GM04504 (cell line): ENCODE data around the gene PARD3.
A peak's percentile ranks its signal among the peaks of the same experiment; 100 is the strongest.
"Not testable (repeated sequence)": the region's sequence is repeated elsewhere in the genome, so short reads cannot be mapped to it uniquely, and the experiment has no call there.

Experiments used
- DNase-seq: peaks from one replicate; pipeline ENCODE4 v3.0.0-alpha.2; 2012; ENCODE audit warnings: low read depth

The PARD3 gene

DNA sequence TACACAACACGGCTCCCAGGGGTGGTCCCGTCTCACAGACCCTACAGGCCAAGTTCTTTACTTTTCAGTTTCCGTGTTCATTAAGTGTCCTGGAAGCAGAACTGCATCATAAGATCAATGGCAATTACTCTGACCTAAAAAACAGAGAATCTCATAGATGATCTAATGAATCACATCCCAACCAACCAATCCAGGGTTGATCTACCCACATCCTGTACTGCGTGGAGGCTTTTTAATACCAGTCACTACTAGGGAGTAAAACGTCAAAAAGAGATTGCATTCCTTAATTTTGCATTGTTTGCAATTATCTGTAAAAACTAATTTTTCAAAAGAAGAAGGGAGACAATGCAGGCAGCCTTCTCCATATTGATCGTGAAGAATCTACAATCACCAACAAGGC is 72.6 kb downstream of the PARD3 start:
- no peak for DNase-seq

DNA sequence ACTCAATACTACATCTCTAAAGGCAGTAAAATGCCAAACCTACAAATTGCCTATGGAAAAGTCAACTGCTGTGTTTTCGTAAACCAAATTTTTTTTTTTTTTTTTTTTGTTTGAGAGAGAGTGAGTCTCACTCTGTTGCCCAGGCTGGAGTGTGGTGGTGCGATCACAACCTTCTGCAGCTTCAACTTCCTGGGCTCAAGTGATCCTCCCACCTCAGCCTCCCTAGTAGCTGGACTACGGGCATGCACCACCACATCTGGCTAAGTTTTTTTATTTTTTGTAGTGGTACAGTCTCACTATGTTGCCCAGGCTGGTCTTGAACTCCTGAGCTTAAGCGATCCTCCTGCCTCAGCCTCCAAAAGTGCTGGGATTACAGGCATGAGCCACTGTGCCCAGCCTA is 74.0 kb downstream of the PARD3 start:
- DNase-seq: not testable (repeated sequence)

DNA sequence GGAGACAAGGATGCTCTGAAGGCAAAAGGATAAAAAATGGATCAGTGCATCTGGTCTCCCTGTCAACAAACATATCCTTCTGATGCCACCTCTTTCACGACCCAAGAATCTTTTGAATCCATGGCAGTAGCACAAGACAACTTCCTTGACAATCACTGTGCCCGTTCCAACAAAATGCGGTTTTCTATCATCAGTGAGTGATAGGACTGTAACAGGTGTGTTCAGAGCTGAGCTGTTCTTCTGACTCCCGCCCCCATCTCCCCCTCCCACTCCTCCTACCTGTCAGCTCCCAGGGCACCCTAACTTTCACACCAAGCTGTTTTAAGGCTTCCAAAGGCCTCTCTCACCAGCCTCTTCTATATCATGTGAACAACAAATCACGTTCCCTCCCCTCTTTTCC is 74.8 kb downstream of the PARD3 start:
- DNase-seq: no peak

DNA sequence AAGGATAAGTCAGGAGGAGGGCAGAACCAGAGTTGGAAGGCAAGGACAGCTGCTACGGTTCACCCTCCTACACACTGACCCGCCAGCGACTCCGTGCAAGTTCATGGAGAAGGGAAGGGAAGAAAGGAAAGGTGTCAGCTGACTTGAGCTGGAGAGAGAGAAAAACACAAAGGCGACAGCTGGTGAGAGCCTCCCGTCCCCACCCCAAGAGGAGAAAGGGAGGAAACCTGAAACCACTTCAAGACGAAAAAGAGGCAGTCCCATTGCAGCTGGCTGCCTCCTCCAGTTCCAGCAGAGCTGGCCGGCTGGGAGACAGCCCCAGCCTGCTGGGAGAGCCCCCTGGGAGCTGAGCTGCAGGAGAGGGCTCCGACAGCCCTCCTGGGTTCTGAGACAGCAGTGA is 75.2 kb downstream of the PARD3 start:
- DNase-seq: peak; percentile 60

DNA sequence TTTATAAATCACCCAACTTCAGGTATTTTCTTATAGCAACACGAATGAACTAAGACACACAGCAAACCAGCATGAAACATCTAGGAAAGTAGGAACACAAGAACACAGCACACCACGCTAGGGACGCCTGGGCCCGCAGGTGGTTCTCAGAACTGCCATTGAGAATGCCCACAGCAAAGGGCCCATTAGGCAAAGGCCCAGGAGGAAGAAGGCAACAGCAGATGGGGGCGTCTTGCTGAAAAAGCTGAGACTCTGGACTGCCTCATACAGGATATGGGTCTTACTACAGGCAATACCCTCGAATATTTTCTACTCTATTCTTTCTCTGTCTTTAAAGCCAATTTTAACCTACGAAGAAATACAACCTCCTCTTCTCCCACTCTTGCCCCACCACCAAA is 77.3 kb downstream of the PARD3 start:
- no peak for DNase-seq

DNA sequence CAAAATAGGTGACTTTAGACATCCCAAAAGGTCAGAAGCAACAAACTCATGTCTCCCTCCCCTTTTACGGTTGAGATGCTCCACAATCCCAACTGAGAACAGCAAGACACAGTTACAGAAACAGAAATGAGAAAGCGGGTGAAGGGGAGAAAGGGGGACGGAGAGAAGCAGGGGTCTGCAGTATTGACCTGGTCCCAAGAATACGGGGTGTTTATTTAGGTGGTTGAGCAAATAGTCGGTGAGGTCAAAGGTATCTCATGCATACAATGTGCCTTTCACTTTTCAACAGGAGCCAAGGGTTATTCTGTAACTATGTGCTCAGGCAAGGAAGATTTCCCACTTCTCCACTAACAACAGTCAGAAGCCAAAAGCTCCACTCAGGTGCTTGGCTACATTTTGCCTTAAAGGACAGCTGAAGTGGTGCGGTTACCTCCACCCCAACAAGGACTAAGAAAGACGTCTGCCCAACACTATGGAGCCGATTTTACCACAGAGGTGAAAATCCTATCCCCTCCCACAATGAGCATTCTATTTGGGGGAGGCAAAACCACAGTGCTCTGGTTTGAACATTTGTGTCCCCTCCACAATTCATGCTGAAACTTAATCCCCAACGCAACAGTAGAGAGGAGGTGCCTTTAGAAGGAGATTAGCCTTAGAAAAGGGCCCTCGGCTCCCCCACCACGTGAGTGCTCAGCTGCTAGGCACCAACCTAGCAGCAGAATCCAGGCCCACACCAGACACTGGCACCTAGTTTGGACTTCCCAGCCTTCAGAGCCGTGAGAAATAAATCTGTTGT is 77.9 kb downstream of the PARD3 start:
- DNase-seq: no peak

DNA sequence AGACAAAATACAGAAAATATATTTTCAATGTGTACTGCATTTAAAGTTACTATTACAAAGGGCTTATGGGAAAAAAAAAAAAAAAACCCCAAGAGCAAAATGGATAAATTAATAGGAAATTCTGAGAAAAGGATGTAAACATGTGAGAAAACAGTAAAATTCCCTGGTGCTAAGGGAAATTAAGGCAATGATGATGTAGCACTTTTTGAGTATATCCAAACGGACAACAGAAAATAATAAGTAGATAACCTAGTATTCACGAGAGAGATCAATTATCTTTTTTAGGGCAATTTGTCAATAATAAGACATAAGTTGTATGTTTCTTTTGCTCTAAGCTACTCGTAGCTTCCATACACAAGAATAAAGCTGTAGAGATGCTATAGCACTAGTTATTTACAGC is 80.2 kb downstream of the PARD3 start:
- no peak for DNase-seq

DNA sequence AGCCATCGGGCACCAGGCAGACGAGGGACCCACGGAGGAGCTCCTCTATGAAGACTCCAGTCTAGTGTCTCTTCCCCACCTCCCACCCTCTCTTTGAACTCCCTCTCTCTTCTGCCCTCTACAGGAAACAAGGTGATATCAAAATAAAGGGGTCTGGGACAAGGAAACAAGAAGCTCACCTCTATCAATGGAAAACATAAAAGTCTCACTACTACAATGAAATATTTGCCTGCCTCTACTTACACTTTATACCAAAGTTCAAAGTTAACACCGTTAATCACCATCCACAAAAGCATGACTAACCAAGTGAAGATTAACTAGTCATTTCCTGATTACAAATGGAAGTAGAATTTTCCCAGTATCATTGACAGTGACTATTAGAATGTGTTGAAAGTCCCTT is 82.2 kb downstream of the PARD3 start:
- DNase-seq: no peak

DNA sequence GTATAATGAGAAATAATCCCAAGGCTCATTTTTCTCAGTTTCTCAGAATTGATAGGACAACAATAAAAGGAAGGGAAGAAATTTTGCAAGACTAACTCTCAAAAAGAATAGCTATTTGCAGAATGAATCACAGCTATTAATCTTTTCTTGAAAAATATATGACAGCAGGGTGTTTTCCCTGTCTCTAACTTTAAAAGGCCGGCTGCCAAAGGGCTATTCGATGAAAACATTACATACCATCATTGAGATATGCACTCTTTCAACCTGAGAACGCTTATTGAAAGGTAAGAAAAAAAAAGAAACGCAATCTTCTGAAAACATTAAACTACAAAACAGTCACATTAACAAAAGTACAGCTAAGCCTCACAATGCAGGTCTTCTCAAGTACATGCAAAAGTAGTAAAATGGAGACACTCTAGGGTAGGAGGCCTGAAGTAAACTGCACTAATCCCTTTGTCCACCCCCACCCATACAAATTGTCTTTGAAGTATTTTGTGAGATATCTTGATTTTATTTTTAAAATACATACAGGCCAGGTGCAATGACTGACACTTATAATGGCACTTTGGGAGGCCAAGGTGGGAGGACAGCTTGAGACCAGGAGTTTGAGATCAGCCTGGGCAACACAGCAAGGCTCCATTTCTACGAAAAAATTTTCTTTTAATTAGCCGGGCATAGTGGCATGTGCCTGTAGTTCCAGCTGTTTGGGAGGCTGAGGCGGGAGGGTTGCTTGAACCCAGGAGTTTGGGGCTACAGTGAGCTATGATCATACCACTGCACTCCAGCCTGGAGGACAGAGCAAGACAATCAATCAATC is 83.0 kb downstream of the PARD3 start:
- peak; percentile 47 for DNase-seq

DNA sequence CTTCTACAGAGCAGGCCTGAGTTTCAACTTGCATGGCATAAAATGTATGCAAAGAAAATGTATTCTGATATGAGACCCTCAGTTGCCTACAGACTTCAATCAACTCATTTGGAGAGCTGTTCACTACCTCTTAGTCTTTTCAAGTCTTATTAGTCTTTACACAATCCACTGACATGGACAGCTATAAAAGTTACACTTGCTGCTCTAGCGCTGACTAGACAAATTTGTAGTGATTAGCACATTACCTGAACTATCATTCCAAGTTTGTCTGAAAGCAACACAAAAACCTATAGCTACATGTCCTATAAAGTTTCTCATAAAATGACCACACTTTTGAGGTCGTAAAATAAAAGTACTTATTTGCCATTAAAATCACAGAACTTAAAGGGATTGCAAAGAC is 83.9 kb downstream of the PARD3 start:
- DNase-seq: no peak

DNA sequence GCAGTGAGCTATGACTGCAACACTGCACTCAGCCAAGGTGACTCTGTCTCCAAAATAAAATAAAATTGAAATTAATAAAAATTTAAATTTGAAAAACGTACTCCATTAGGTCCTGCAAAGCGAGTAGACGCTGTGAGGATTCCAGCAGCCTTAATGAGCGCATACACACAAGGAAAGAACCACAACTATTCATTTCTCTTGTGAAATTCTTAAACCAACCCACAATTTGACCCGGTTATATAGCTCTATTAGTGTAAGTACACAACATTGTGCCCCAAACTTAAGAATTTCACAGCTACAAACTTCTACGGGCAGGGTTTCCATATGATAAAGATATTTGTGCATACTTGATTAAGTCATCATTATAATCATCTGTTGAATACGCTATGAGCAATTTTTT is 84.4 kb downstream of the PARD3 start:
- no peak for DNase-seq

DNA sequence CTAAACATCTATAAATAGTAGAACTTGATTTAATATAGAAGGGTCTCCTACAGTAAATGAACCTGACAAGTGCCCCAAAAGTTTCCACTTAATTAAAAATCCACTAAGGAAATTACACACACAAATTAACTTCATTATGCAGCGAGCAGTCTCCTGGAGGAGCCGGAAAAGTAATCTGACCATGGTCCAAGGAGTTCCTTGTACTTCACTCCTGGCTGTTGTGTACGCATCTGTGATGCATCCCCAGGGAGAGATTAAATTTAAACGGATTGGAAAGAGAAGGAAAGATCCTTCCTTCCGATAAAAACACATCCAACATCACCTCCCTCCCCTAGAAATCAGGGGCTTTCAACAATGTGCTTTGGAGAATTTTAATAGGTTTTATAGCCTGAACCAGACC is 85.5 kb downstream of the PARD3 start:
- no peak for DNase-seq

DNA sequence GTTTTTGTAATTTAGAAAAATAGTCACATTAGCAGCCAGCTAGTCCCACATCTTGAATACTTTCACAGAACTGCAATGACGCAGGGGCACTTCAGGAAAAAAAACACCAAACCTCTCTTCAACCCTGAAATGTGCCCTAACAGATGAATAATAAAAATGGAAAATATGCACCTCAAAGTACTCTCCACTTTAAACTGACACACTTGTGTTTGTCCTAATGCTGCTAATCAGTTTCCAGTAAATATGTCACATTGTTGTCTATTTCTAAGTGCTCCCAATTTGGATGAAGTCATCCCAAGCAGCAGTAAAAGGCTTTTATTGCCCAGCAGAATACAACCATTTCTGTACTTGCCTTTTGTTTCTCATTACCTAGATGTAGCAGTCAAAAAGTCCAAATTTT is 86.7 kb downstream of the PARD3 start:
- no peak for DNase-seq

DNA sequence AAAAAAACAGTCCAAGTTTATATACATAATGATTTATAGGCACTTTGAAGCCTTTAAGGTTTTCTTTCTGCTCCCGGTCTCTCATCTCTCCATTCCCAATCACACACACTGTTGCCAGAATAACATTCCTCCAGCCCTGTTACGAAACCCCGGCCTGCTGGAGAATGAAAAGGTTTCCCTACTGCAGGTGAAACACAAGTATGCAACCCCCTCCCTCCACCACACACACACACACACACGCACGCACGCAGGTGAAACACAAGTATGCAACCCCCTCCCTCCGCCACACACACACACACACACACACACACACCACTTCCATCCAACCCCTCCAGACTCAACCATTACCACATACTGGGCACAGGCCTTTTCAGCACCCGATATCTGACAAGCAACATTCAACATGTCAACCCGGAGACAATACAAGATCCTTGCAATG is 87.5 kb downstream of the PARD3 start:
- DNase-seq: no peak

DNA sequence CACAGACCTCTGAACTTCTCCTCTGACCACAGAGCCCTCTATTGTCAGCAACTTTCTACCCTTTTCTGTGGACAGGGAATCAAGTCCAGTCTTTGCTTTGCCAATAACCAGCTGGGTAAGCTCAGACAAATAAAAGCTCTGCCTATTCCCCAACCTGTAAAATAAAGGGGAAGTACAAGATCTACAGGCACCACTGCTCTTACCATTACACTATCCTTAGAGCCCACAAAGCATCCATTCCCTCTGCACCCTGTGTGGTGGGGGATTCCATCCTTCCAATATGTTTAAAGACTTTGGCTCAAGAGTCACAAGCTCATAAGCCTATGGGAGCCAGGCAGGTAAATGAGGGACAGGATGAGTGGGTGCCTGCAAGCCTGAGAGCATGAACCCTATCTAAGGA is 88.2 kb downstream of the PARD3 start:
- no peak for DNase-seq

DNA sequence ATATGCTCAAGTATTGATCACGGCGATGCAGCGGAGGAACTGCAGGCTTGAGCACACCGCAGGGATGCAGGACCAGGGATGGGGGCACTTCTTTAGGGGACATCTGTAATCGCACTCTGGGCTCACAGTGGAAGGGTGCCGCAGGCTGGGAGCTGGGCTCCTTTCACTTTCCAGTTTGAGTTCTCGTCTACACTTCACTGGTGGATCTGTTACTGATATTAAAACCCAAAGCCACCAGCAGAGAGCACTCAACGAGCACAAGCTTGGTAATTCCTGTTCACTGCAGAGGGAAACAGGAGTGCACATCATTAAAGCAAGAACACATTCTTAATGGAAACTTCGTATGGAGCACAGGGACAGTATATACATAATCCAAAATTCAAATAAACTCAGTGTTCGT is 91.3 kb downstream of the PARD3 start:
- DNase-seq: peak; percentile 53

DNA sequence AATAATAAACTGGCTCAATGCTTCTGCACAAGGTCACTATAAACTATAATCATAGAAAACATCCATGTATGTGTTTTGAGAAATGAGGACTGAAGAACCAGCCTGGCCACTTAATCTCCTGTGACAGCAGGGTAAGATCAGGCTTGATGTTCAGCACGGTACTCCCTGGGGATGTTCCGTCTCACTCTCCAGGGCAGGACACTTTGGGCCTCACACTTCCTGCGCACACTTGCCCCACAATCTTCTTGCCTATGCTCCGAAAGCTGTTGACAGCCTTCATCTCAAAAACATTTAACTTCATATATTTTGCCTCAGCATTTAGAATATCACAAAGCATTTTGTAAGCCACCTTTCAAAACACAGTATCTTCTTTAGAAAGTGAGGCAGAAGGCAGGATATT is 92.7 kb downstream of the PARD3 start:
- no peak for DNase-seq

DNA sequence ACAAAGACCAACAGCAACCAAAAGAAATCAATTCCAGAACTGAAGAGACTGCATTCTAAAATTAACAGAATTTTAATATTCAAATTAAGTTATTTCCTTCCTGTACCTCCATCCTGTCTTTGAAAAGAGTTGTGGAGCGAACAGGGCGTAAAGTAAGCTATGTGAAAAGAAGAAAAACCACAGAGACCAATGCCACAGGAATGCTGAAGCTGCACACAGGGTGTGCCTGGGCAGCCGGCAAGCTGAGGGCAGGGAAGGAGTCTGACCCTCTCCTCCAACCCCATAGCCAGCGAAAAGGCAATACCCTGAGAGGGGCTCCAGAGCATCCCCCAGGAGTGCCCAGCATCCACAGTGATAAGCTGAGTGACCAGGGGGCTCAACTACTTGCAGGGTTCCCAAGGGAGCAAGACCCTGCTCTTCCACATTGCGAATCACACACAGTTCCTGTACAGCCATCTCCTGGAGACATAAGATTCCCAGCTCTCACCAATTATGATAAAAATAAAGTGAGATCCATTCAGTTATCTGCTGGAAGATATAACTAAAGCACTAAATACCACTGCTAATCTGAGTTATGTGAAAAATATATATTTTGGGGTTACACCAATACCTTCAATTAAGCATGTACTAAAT is 93.8 kb downstream of the PARD3 start:
- no peak for DNase-seq

DNA sequence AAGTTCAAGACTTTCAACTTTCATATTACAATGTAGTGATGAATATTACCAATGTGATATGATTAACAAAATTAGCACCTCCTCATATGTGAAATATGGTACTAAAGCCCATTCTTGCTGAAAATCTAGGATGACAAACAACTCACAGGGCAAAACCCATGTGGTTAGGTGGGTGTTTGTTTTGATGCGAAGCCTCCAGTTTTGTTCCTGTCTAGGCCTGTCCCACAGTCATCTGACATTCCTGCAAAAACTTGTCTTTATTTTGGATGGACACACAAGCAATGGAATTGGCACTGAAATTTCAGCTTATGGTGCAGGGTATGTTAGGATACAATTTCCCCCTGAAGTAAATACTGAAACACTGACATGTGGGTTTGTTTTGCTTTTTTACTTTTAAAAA is 95.3 kb downstream of the PARD3 start:
- DNase-seq: no peak

DNA sequence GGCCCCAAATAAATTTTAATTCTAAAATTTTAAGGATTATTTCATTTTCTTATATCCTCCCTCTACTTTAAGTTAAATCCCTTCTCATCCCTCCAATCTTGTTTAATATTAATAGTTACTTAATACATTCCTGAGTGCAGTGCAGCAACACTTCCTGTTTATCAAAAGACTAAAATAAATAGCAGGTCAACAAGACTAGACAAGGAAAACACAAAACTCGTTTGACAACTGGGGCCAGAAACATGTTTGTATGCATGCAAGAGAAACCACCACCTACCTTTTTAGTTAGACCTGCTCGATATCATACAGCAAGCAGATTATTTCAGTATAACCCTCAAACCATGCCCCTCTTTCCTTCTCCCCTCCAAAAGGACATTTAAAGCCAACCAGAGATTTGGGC is 95.8 kb downstream of the PARD3 start:
- DNase-seq: no peak

DNA sequence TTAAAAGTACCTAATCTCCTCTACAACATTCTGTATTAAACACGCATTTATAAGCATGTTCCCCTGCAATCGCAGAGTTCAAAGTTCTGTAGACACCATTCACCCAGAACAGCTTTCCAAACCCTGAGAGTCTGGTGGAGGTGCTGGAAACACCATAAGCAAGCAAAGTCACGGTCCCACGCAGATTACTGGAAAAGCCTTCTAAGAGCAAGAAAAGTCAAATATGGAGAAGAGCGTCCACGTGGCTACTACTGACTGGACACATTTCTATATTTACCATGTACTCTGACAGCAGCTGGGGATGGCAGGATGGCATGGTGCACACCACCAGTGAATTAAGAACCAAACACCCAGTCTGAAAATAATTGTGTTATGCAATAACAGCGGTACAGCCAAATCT is 97.7 kb downstream of the PARD3 start:
- DNase-seq: no peak

DNA sequence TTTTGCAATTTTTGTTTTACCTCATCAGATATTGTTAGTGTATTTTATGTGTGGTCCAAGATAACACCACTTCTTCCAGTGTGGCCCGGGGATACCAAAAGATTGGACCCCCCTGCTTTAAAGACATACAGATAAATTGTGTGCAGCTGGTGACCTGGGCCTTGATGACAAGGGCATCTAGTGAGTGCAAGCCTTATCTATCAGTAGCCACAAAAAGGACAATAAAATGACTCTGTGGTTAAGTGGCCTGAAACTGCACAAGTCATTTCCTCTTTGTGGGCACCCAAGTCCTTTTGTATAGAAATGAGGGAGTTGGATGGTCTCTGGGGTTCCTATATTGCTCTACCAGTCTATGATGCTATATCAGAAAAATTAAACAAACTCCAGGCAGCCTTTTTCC is 98.1 kb downstream of the PARD3 start:
- DNase-seq: no peak

DNA sequence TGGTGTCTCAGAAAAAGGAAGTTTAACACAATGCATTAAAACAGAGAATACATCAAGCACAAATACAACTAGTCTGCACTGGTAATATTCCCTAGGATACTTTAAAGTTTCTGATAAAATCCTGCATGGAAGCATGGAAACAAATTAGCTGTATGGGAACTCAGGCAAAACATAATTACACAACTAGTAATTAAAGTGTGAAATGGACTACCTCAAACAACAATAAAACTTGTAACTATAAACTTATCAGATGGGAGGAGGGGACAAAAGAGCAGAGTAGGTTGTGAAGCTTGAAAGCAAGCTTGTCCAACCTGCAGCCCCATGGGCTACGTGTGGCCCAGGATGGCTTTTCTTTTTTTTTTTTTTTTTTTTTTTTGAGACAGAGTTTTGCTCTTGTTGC is 98.9 kb downstream of the PARD3 start:
- no peak for DNase-seq
